GM12878 (cell line): ENCODE data around the gene ASIC2. TPM values are rescaled to one million over a fixed set of nuclear protein-coding genes. Genes with fewer than 3 reads are reported as not detected.

Source experiments
- ATF7 ChIP-seq: fragments of 450-650 bp; IDR thresholded peaks from 2 replicates; pipeline ENCODE4 v1.6.1; 2016; ENCODE audit warnings: low read depth, mild to moderate bottlenecking
- E2F8 ChIP-seq: fragments of 450-650 bp; IDR thresholded peaks from 2 replicates; pipeline ENCODE4 v1.6.1; 2018; ENCODE audit warnings: mild to moderate bottlenecking, low read depth, moderate library complexity; ENCODE audit not compliant: partially characterized antibody
- E4F1 ChIP-seq: fragments of 450-650 bp; IDR thresholded peaks from 2 replicates; pipeline ENCODE4 v1.6.1; 2018; ENCODE audit warnings: borderline replicate concordance, mild to moderate bottlenecking; ENCODE audit not compliant: partially characterized antibody
- KLF5 ChIP-seq: fragments of 450-650 bp; IDR thresholded peaks from 2 replicates; pipeline ENCODE4 v1.6.1; 2014; ENCODE audit warnings: mild to moderate bottlenecking; ENCODE audit not compliant: partially characterized antibody
- polyA plus RNA-seq, 11 experiments: library from polyadenylated mRNA; depleted of rRNA in 4 of 11; unstranded in 6 of 11; stranded (reverse) in 5 of 11; fragments of >200 nt; fragmentation: Nextera tagmentation in 4 of 11; fragmentation: Illumina TruSeq in 1 of 11; extraction: Ambion mirVana in 4 of 11; extraction: Trizol in 1 of 11; gene quantifications; 1 replicate in 1 of 11; 2 replicates in 10 of 11; pipeline versions ENCODE4 v1.2.1 to v1.2.3, GENCODE V29; 2011 to 2016; ENCODE audit warnings: inconsistent platforms in 2 of 11, missing spikeins in 2 of 11, low read depth in 1 of 11
- total RNA-seq, 4 experiments: library from RNA; depleted of rRNA in 3 of 4; stranded (reverse); fragments of >200 nt in 3 of 4; fragmentation: Illumina TruSeq in 1 of 4; extraction: Trizol in 1 of 4; gene quantifications; 2 replicates each; pipeline versions ENCODE4 v1.2.1 to v1.2.3, GENCODE V29; 2013 to 2021
- TF ChIP-seq, protein P1 (sequence below): IDR thresholded peaks from 2 replicates; pipeline ENCODE4 v1.6.1; 2012; ENCODE audit warnings: low read length, inconsistent platforms

ASIC2 gene
- total and polyA plus RNA-seq, 10 of the 15 experiments (the other 5 are each of a cell fraction or from before 2014, with no cell fraction given) = not detected

- no peak for TF ChIP-seq E2F8
- TF ChIP-seq KLF5 = no peak
- TF ChIP-seq ATF7 = no peak
- TF ChIP-seq, protein P1, sequence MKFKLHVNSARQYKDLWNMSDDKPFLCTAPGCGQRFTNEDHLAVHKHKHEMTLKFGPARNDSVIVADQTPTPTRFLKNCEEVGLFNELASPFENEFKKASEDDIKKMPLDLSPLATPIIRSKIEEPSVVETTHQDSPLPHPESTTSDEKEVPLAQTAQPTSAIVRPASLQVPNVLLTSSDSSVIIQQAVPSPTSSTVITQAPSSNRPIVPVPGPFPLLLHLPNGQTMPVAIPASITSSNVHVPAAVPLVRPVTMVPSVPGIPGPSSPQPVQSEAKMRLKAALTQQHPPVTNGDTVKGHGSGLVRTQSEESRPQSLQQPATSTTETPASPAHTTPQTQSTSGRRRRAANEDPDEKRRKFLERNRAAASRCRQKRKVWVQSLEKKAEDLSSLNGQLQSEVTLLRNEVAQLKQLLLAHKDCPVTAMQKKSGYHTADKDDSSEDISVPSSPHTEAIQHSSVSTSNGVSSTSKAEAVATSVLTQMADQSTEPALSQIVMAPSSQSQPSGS = no peak
- TF ChIP-seq E4F1 = no peak
- TF ChIP-seq, all 136 proteins: peak for 0
These were observed 19.2 kb downstream of the ASIC2 start (continued) for GRCh38 chr17:33273743-33274410.
